ENCODE data around the gene SLC44A1. TPM values are rescaled to one million over a fixed set of nuclear protein-coding genes. Genes with fewer than 3 reads are reported as not detected.

SLC44A1 gene
- total and polyA plus RNA-seq, 10 of the 15 experiments (the other 5 are each of a cell fraction or from before 2014, with no cell fraction given) = 2.4 to 21.2 (median 12.4) TPM

- no peak for ATAC-seq
- DNase-seq (ENCODE audit: low read depth, low spot score) = no peak
- no peak overlapping the region for H2AFZ ChIP-seq (ENCODE audit: control insufficient read depth, low read depth, low read length)
- RAD21 ChIA-PET (ENCODE audit: unreplicated experiment) = interaction anchor here (1.2 to 2.7 kb wide), 5 partner anchors 9 to 103 kb away, joined by 3 to 10 read pairs (median 8); partner anchors contain the start of gene SLC44A1
- intact Hi-C loops (cut with micrococcal nuclease; ENCODE audit: unreplicated experiment) (no loop called here), in situ Hi-C loops (cut with MboI) (no loop called here)
- POLR2A ChIA-PET = interaction anchor here (0.6 to 2.3 kb wide), 2 partner anchors 9 to 13 kb away, joined by 3 to 13 read pairs; no protein-coding TSS in a partner anchor
- peaks cover 11% of the 10 kb centered on the region for H3K4me1 ChIP-seq (ENCODE audit: control insufficient read depth, insufficient read depth, low read length)
- no peak overlapping the region for H3K9ac ChIP-seq (ENCODE audit: control insufficient read depth, insufficient read depth, low read length)
- no peak overlapping the region for H3K27ac ChIP-seq (ENCODE audit: control insufficient read depth, insufficient read depth)
- CTCF ChIA-PET = interaction anchor here (1.0 to 5.4 kb wide), 4 partner anchors 8 to 56 kb away, joined by 3 to 34 read pairs (median 3); no protein-coding TSS in a partner anchor
- no peaks in the 10 kb centered on the region for H3K27me3 ChIP-seq (replicated peaks in 1 of 2; ENCODE audit: control insufficient read depth in 2 of 2, insufficient read depth in 2 of 2, low read length in 1 of 2)
- H3K4me2 ChIP-seq (ENCODE audit: control insufficient read depth, insufficient read depth) = no peak overlapping the region
- no peak overlapping the region for H3K4me3 ChIP-seq
- no peaks in the 10 kb centered on the region for H4K20me1 ChIP-seq (ENCODE audit: control insufficient read depth, insufficient read depth)
- SMC1A ChIA-PET (ENCODE audit: uncharacterized antibody, unreplicated experiment) = interaction anchor here (1.0 to 4.8 kb wide), 8 partner anchors 9 to 65 kb away, joined by 3 to 43 read pairs (median 4); no protein-coding TSS in a partner anchor
- no peaks in the 10 kb centered on the region for H3K79me2 ChIP-seq (ENCODE audit: control insufficient read depth, insufficient read depth, low read length)
- BruUV-seq (replicated peaks) = no TSS peak
- H3K36me3 ChIP-seq (ENCODE audit: control insufficient read depth in 2 of 2, insufficient read depth in 2 of 2, low read length in 1 of 2) = no peaks in the 10 kb centered on the region
- no peak for FAIRE-seq
- no peaks in the 10 kb centered on the region for H3K9me3 ChIP-seq (replicated peaks; ENCODE audit: control insufficient read depth, insufficient read depth, low read length)
- WGBS (ENCODE audit: insufficient coverage, insufficient replicate concordance, low lambda C conversion rate, missing lambda C conversion rate) = 91% methylated on average over 3 of the region's 3 CpGs
- TF ChIP-seq BCL3 (IDR thresholded peaks at IDR 0.05; ENCODE audit: borderline replicate concordance, insufficient read depth, low read depth, low read length, poor library complexity, severe bottlenecking) (no peak), CREB1 (IDR thresholded peaks at IDR 0.05; ENCODE audit: low read depth) (no peak), FOS (IDR thresholded peaks at IDR 0.05; ENCODE audit: borderline replicate concordance, extremely low read depth, insufficient read length) (no peak), DPF2 (IDR thresholded peaks at IDR 0.05) (no peak), IKZF2 (IDR thresholded peaks at IDR 0.05) (no peak), MTA3 (IDR thresholded peaks at IDR 0.05; ENCODE audit: borderline replicate concordance, low read length) (no peak), BCL11A (IDR thresholded peaks at IDR 0.05; ENCODE audit: low read depth, low read length) (no peak), EZH2 (IDR thresholded peaks at IDR 0.05; ENCODE audit: borderline replicate concordance, control insufficient read depth, low read depth, low read length) (no peak), ETV6 (conservative IDR thresholded peaks at IDR 0.05 in 1 of 2, IDR thresholded peaks at IDR 0.05 in 1 of 2; ENCODE audit: borderline replicate concordance in 1 of 2, low read depth in 1 of 2) (no peak), GABPA (IDR thresholded peaks at IDR 0.05; ENCODE audit: low read depth) (no peak), POLR2AphosphoS5 (IDR thresholded peaks at IDR 0.05; ENCODE audit: low read length) (no peak), ZBED1 (IDR thresholded peaks at IDR 0.05; ENCODE audit: borderline replicate concordance) (no peak), ATF3 (IDR thresholded peaks at IDR 0.05; ENCODE audit: borderline replicate concordance, extremely low read depth, low read depth, low read length) (no peak), SMARCA5 (IDR thresholded peaks at IDR 0.05) (no peak), SIN3A (IDR thresholded peaks at IDR 0.05; ENCODE audit: low read depth, low read length) (no peak), HDGF (IDR thresholded peaks at IDR 0.05) (no peak), ZSCAN29 (IDR thresholded peaks at IDR 0.05) (no peak), SMC3 (IDR thresholded peaks at IDR 0.05; ENCODE audit: borderline replicate concordance, low read length) (no peak), ZBTB40 (IDR thresholded peaks at IDR 0.05; ENCODE audit: borderline replicate concordance) (no peak)
Observed at GRCh38 chr9:105309531-105309931, 65.1 kb downstream of the SLC44A1 start.

Data from GM12878 (cell line).